GM12891 (cell line): ENCODE results near the gene SRP54.

Source experiments
- POLR2A ChIP-seq: IDR thresholded peaks from 2 replicates; pipeline ENCODE4 v1.6.1; 2011; ENCODE audit warnings: low read depth, low read length, control low read depth
- POLR2AphosphoS5 ChIP-seq: IDR thresholded peaks from 2 replicates; pipeline ENCODE4 v1.6.1; 2011; ENCODE audit warnings: low read depth, low read length, control low read depth
- POU2F2 ChIP-seq: IDR thresholded peaks from 2 replicates; pipeline ENCODE4 v1.6.1; 2011; ENCODE audit warnings: low read depth, mild to moderate bottlenecking, control low read depth, low read length, moderate library complexity
- SPI1 ChIP-seq: IDR thresholded peaks from 2 replicates; pipeline ENCODE4 v1.6.1; 2011; ENCODE audit warnings: low read depth, low read length, control low read depth
- TAF1 ChIP-seq: IDR thresholded peaks from 2 replicates; pipeline ENCODE4 v1.6.1; 2011; ENCODE audit warnings: low read depth, low read length, control low read depth

GRCh38 chr14:35078082-35078481 lies 95.3 kb downstream of the SRP54 start:
- TF ChIP-seq POLR2A (no peak), POLR2AphosphoS5 (no peak), TAF1 (no peak), SPI1 (no peak), POU2F2 (no peak)
